ENCODE data around the gene PHLDB1.
"Not testable (repeated sequence)": the region's sequence is repeated elsewhere in the genome, so short reads cannot be mapped to it uniquely, and the experiment has no call there.

PHLDB1 gene

DNA sequence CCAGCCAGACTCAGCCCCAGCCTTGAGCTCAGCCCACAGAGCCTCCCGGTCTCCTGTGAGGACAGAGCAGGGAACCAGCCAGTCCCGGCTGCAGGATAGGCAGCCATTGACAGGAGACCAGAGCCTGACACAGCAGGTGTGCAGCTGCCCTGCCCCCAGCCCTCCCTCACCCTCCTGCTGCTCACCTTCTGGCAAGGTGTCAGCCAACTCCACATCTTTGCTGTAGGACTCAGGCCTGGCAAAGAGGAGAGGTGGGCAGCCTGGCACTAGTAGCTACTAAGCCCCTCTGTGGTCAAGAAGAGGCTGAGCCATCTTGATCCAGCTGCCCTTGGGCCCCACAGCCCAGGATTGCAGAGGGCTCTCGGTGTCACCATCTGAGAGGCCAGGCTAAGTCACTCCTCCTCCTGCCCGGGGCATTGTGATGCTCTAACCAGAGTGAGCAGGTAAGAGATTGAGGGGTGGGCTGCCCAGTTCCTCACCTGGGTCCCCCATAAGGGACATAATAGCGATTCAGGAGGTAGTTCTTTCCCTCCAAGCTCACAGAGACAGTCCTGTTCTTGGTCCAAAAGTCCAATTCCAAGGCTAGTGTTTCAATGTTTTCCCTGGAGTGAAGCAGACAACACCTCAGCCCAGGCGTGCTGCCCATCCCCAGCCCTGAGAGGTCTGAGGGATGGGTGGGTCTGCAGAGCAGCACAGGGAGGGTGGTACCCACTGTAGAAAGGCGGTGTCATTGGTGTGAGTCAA lies 53.4 kb downstream of the PHLDB1 start:
- DNase-seq, result no peak

DNA sequence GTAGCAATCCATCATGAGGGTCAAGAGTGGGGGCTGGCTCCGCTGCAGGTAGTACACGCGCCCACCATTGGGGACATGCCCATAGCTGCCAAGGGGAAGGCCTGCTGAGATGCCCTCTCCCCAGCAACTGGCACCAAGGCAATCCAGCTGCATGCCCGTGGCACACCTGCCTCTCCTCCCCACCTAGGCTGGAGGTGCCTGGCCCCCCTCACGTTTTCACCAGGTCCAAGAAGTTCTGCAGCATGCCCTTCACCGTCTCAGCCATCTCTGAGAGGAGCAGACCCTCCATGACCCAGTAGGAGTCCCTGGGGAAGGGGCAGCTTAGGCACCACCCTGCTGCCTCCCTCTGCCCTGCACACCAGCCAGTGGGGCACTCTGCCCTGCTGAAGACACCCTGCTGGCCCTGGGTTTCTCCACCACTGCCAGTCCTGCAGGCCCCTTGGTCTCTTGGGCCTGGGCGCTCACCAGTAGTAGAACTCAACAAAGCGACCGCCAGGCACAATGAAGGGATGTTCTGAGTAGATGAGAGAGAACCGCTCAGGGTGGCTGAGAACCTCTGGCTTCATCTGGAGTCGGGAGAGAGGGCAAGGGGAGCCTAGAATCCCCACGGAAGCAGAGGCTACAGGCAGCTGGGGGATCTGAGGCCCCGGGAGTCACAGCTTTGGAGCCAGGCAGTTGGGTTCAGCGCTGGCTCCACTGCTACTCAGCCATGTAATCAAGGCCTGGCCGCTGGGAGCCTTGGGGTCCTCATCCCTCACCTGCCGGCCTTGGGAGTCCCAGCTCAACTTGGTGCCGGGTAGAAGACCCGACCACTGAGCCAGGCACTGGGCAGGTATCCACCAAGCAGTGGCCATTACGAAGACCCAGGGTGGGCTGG lies 54.2 kb downstream of the PHLDB1 start:
- DNase-seq, result no peak

DNA sequence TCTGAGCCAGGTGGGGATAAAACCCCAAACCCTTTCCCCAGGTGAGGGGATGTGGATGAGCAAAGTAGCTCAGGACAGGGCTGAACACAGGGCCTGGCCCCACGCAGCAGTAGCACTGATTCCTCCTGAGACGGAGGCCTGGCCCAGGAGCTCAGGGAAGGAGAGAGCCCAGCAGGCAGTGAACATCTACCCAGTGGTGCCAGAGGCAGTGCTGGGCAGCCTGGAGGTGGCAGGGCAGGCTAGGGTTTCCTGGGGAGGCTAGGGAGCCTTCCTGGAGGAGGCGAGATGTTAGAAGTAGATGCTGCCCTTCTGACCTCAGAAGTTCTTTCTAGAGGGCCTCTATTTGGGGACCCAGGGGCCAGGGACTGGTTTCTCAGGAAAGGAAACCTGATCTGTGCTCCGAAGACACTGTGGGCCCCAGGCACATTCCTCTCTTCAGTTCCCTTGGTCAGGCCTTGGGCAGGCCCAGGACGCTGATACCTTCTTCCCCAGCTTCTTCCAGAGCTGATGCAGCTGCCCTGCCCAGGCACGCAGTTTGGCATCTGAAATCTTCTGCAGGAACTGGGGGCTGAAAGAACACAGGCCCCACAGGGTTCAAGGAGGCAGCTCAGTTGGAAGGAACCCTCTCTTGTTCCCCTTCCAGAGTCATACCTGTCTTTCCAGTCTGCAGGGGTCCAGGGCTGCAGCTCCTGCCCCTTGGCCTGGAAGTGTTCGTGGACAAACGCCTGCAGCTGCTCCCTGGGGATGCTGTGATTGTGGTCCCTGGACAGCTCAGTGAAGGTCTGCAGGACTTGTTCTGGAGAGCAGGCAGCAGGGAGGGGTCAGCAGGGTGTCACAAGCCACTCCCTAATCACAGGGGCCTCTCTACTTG lies 55.2 kb downstream of the PHLDB1 start:
- DNase-seq, result no peak

DNA sequence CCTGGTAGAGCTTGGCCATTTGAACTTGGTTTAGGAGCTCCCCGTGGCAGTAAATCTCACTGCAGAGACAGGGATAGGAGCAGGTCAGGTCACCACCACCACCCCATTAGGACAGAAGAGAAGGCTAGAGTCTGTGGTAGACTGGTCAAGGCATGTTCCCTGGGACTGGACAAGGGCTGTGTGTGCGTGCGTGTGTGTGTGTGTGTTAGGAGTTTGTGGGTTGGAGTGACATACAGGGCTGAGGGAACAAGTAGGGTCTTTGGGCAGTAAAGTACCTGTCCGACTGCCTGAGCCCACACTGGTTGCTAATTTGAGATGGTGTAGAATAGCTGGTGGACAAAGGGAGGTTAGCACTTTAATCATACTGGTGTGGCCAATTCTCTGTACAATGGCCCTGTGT lies 56.0 kb downstream of the PHLDB1 start:
- no peak for DNase-seq

DNA sequence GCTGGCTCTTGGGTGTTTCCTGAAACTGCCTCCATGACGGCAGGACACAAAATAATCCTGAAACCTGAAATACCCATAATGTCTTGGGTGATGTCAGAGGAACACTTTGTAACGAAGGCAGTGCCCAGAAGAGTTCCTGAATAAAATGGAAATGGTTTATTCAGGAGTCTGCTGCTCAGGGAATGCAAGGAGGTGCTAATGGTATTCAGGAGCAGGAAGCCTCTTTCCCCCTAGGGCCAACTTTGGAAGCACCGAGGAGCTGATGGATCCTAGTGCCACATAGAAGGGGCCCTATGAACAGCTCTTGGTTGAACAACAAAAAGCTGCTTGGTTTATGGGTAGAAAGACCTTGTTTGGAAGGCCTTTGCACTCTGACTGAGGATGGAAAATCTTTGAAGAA lies 56.5 kb downstream of the PHLDB1 start:
- no peak for DNase-seq

DNA sequence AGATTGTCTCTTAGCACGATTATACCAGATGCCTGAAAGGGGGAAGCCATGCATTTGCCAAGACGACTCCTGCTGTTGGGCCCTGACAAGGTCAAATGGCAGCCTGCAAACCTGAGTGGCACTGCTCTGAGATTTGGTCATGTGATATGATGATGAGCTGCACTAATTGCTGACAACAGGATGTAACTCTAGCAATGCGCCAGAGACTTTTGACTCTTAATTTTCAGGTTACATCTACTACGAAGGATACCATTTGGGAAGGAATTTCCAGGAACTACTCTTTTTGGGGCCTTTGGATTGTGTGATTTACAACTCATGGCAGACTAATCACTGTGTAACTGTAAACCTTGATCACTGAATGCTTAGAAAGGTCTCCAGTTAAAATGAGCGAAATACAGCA lies 59.0 kb downstream of the PHLDB1 start:
- DNase-seq, result no peak

DNA sequence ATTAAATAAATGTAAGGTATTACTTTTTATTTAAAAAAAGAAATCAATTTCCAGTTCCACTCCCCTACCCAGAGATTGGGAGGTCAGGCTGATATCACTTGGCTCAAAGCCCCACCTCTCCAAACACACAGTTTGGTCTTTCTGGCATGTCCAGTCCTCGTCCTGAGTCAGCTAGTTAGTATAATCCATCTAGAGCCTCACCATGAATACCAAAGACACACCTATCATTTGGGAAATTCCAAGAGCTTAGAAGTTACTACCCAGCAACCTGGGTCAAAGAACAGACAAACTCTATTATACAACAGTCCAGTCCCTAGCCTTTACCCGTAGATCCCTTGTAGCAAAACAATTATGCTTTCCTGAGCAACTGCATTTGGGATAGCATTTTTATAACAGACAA lies 62.6 kb downstream of the PHLDB1 start:
- no peak for DNase-seq

DNA sequence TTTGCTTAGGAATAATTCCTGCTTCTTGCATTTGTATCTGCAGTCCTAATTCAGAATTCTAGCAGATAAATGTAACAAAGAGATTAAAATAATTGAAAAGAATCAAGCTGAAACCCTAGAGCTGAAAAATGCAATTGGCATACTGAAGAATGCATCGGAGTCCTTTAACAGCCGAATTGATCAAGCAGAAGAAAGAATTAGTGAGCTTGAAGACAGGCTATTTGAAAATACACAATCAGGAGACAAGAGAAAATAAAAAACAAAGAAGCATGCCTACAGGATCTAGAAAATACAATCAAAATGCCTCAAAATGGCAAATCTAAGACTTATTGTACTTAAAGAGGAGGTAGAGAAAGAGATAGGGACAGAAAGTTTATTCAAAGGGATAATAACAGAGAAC lies 63.8 kb downstream of the PHLDB1 start:
- DNase-seq, result no peak

DNA sequence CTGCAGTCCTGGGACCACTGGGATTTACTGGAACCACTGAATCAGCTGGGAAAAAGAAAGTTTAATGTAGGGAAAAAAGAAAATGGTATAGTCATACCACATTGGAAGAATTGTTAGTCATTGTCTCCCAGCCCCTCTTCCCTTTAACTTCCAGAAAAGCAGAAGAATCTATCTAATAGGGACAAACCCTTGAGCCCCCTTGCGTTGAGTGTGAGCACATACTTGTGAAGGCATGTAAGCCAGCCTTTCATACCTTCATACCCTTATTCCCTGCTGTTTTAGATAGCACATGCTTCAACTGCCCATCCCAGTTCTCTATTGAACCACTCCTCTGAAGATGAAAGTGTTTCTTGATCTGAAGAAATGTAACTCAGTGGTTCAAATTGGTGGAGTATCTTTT lies 65.4 kb downstream of the PHLDB1 start:
- no peak for DNase-seq

DNA sequence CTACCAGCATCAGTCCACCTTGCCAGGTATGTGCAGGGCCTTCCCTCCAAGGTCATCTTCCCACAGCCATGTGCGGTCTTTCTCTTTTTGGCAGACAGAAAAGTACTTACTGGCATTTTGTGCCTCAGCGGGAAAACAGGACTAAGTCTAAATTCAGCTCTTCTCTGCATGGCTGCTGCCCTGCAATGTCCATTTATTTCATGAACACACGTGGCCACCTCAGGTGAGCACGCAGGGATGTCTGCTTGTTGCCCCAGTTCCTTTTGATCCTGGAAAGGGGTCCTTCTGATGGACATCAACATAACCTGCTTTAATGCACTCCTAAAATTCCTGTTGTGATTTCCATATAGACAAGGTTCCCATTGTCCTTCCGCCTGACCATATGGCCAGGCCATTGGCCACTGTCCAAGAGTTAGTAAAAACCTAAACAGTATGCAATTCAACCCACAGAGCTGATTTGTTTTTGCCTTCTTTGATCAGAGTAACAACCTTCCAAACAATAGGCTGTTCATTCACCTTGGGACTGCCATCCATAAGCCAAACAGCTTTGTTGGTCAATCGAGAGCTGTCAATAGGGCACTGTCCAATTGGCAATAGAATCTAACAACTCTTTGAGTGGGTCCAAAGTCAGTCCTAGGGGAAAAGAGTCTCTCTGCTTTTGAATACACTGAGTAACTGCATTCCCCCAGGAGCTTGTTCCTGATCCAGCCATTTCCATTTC lies 66.1 kb downstream of the PHLDB1 start:
- no peak for DNase-seq

DNA sequence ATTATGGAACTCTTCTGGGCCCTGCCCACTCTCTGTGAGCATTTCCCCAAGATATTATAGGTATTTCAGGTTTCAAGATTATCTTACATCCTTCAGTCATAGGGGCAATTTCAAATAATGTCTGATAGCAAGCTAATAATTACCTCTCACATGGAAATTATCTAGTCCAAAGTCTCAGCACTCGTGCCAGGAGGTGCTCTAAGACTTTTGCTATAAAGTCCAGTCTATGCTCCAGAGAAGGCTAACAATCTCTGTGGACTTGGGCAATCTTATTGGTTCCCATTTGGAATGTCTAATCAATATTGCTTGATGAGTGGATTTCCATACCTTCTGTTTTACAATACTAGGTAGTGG lies 66.6 kb downstream of the PHLDB1 start:
- DNase-seq, result no peak

DNA sequence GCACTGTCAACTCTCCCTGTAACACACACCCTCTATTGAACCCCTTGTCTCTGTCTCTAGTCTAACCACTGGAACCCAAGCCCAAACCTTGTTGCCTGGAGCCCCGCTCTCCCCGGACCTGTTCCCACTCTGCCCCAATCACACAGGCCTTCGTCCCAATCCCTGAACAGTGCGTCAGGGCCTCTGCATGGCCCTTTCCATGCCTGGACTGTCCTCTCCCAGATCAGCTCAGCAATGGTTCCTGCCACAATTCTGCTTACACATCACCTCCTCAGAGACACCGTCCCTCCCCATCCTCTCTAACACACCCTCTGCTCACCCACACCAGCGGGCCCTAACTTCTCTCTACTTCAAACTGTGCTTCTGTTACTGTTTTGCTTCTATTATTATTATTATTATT lies 70.6 kb downstream of the PHLDB1 start:
- no peak for DNase-seq

DNA sequence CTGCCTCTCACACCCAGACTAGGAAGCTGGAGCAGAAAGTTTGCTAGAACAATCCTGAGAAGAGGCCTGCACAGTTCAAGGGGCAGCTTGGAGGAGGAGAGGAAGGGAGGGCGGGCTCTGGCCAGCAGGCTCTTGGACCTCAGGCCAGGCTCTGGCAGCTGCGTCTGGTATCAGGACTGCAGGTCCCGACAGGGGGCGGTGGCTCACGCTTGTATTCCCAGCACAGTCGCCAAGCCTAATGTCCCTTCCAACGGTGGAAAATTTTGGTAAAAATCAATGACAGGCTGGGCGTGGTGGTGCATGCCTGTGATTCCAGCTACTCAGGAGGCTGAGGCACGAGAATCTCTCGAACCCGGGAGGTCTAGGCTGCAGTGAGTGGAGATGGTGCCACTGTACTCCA lies 71.5 kb downstream of the PHLDB1 start:
- not testable (repeated sequence) for DNase-seq

DNA sequence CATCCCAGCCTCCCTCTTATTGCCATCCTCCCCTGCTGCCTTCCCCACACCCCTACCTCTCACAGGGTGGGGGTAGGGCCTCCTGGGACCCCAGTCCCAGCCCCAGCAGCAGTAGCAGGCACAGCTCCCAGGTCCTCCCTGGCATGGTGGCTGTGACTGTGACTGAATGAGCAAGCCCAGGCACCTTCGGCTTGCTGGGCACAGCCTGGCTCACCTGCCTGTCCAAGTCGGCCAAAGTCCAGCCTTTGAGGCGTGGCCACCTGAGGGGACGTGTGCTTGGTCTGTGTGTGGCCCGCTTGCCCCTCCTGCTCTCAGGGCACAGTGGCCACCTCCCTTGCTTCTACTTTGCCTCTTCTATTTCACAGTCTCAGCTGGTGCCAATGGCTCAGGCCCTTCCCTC lies 72.1 kb downstream of the PHLDB1 start, which contains the start of gene TREH:
TREH (minus strand) TSS at position 168 of the 400 bp plus-strand sequence; CDS start at position 145, 23 bp downstream.
- DNase-seq, result no peak

DNA sequence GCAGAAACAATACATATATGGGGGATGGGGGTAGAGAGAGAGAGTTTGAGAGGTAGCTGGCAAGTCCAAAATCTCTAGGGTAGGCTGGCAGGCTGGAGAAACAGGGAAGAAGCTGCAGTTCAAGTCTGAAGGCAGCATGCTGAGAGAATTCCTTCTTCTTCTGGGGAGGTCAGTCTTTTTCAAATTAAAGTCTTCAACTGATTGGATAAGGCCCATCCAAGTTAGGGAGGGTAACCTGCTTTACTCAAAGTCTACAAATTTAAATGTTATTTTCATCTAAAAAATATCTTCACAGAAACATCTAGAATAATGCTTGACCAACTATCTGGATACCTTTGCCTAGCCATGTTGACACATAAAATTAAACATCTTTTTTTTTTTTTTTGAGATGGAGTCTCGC lies 75.0 kb downstream of the PHLDB1 start:
- DNase-seq, result no peak

DNA sequence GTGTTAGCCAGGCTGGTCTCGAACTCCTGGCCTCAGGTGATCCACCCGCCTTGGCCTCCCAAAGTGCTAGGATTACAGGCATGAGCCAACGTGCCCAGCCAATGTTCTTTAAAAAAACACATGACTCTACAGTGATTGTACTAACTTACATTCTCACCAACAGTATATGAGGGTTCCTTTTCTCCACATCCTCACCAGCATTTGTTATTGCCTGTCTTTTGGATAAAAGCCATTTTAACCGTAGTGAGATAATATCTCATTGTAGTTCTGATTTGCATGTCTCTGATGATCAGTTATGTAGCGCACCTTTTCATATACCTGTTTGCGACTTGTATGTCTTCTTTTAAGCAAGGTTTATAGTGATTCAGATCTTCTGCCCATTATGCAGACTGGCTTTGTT lies 75.5 kb downstream of the PHLDB1 start:
- not testable (repeated sequence) for DNase-seq

DNA sequence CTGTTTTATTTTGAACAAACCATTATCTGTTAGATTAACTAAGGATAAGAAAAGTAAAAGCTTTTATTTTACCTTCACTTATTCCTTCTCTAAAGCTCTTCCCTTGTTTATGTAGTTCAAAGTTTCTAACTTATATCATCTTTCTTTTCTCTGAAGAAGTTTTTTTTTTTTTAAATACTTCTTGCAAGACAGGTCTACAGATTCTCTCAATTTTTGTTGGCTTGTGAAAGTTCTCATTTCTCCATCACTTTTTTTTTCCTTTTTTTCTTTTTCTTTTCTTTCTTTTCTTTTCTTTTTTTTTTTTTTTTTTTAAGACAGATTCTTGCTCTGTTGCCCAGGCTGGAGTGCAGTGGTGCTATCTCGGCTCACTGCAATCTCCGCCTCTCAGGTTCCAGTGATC lies 76.8 kb downstream of the PHLDB1 start:
- no peak for DNase-seq

DNA sequence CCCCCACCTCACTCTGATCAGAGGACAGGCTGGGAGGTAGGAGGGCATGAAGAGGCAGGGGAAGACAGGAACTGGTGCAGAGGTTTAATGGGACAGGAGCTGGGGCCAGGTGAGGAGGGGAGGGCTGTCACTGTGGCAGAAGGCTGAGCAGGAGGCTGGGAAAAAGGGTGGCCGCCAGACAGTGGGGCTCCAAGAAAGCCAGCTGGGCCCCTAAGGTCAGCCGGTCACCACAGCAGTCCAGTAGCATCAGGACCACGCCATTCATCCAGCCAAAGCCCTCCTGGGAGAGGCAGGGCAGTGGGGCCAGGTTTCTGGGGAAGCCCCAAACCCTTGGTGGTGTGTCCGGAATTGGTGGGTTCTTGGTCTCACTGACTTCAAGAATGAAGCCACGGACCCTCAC lies 80.5 kb downstream of the PHLDB1 start:
- DNase-seq, result no peak

DNA sequence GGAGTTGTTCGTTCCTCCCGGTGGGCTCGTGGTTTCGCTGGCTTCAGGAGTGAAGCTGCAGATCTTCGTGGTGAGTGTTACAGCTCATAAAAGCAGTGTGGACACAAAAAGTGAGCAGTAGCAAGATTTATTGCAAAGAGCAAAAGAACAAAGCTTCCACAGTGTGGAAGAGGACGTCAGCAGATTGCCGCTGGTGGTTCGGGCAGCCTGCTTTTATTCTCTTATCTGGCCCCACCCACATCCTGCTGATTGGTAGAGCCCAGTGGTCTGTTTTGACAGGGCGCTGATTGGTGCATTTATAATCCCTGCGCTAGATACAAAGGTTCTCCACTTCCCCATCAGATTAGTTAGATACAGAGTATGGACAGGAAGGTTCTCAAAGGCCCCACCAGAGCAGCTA lies 80.9 kb downstream of the PHLDB1 start:
- not testable (repeated sequence) for DNase-seq

DNA sequence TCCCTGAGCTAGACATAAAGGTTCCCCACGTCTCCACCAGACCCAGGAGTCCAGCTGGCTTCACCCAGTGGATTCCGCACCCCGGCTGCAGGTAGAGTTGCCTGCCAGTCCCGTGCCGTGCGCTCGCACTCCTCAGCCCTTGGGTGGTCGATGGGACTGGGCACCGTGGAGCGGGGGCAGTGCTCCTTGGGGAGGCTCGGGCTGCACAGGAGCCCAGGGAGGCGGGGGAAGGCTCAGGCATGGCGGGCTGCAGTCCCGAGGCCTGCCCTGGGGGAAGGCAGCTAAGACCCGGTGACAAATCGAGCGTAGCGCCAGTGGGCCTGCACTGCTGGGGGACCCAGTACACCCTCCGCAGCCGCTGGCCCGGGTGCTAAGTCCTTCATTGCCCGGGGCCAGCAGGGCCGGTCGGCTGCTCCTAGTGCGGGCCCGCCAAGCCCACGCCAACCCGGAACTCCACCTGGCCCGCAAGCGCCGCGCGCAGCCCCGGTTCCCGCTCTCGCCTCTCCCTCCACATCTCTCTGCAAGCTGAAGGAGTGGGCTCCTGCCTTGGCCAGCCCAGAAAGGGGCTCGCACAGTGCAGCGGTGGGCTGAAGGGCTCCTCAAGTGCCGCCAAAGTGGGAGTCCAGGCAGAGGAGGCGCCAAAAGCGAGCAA lies 81.6 kb downstream of the PHLDB1 start:
- no peak for DNase-seq

DNA sequence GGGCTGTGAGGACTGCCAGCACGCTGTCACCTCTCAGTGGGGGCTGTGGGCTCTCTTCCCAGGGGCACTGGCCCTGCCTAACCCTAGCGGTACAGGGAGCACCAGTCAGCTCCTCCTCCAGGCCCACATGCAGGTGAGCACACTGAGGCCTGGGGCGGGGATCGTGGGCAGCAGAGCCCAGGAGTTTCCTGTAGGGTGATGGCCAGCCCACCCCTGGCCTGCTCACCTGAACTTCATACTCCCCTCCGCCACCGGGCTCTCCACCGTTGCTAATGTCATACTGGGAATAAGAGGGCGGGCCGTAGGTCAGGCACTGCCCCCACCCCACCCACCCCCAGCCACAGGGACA lies 82.1 kb downstream of the PHLDB1 start:
- DNase-seq, result no peak

DNA sequence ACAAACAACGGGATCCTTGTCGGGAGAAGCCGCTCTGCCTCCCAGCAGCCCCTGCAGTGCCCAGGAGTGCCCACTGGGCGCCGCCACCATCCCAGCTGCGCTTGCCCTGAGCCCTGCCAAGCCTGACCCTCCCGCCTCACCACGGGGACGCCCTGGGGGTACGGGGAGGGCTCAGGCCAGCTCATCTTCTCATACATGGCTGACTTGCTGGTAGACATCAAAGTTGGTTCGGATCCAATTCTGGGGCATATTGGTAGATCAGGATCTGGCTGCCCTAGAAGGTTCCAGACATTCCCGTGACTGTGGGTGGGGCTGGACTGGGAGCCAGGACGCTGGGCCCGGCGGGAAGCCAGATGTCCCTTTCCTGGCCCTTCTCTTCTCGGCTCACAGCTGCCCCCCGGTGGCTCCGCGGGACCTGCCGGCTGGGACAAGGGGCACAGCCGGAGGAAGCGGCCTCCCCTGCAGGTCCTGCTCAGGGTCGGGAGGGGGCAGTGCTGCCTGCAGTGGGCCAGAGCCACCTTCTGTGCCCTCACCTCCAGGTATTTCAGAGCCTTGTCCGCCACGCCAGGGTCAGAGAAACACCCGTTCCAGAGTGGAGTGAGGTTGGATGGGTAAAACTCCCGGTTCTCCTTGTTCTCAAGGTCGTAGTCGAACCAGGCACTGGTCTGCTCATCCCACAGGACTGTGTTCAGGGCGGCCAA lies 82.6 kb downstream of the PHLDB1 start:
- DNase-seq, result peak; percentile 86

All from DMS153 (cell line).